Ovary (tissue), 9 donors: ENCODE results near the gene SPZ1. TPM values are rescaled to one million over a fixed set of nuclear protein-coding genes. Genes with fewer than 3 reads are reported as not detected.

Source experiments
- DNase-seq, 5 donors: peaks; one replicate each; pipeline ENCODE4 v3.0.0-alpha.2; 2019 to 2020
- H3K27ac ChIP-seq, 2 donors: fragments of 200-600 bp; one replicate each; pipeline versions ENCODE4 v1.5.1 to v1.8.0; 2019 to 2022
- H3K27me3 ChIP-seq: fragments of 200-600 bp; one replicate; pipeline ENCODE4 v1.8.0; 2022
- H3K36me3 ChIP-seq: fragments of 200-600 bp; sonication (generic); one replicate; pipeline ENCODE4 v1.5.1; 2019
- H3K4me1 ChIP-seq: one replicate; pipeline ENCODE4 v1.8.1; 2013; ENCODE audit warnings: mild to moderate bottlenecking, moderate library complexity; ENCODE audit not compliant: insufficient read depth
- H3K4me3 ChIP-seq: fragments of 200-600 bp; sonication (generic); one replicate; pipeline ENCODE4 v1.5.1; 2017
- H3K9me3 ChIP-seq, 2 donors: fragments of 200-600 bp in 1 of 2; sonication (generic) in 1 of 2; one replicate each; pipeline versions ENCODE4 v1.5.1 to v1.8.1; 2013 to 2019; ENCODE audit warnings: mild to moderate bottlenecking in 1 of 2, moderate library complexity in 1 of 2
- EP300 ChIP-seq: sonication (generic); formaldehyde crosslinking; IDR thresholded peaks from one replicate; pipeline ENCODE4 v1.6.1; 2017; ENCODE audit warnings: antibody characterized with exemption
- POLR2A ChIP-seq: fragments of 450-650 bp; IDR thresholded peaks from one replicate; pipeline ENCODE4 v1.6.1; 2017; ENCODE audit warnings: antibody characterized with exemption, mild to moderate bottlenecking, moderate library complexity
- WGBS, 3 donors: extraction: QIAGEN DNeasy Blood & Tissue Kit in 1 of 3; methylation state at CpG; one replicate each; pipeline versions ENCODE4 v1.1.5 to v1.1.7; 2013 to 2017; 5-methylcytosine and 5-hydroxymethylcytosine counted together
- intact Hi-C, 4 donors: fragments of 100-400 bp; cut with DNase I; formaldehyde crosslinking; loops; one replicate each; pipeline versions ENCODE4 v1.11.0 to v1.15.1; 2022 to 2023
- polyA plus RNA-seq, 2 donors: library from polyadenylated mRNA; stranded (reverse); fragments of 200-250 nt in 1 of 2; fragments of 350-450 nt in 1 of 2; fragmentation: Illumina TruSeq in 1 of 2; extraction: RNeasy Lipid Tissue Mini Kit (QIAGEN cat#74804) in 1 of 2; gene quantifications; one replicate each; pipeline ENCODE4 v1.2.3, GENCODE V29; 2013 to 2014
- small RNA-seq: library from RNA; depleted of rRNA; stranded (forward); fragments of <200 nt; gene quantifications from one replicate; pipeline ENCODE3, GENCODE V24; 2016
- total RNA-seq, 7 donors: library from RNA; depleted of rRNA in 2 of 7; stranded (reverse); fragments of >200 nt in 2 of 7; fragmentation: NEBNext Ultra II Directional in 3 of 7; extraction: Animal tissue kit (Norgen Biotek cat#: 25700) in 3 of 7; gene quantifications; one replicate each; pipeline versions ENCODE4 v1.1.0 to v1.2.4, GENCODE V29; 2016 to 2023
- TF ChIP-seq, protein P1 (sequence below), 3 donors: fragments of 450-650 bp in 2 of 3; fragments of 200-600 bp in 1 of 3; IDR thresholded peaks; one replicate each; pipeline versions ENCODE4 v1.5.1 to v1.8.0; 2016 to 2022; ENCODE audit warnings: antibody characterized with exemption in 3 of 3, mild to moderate bottlenecking in 1 of 3
- donor health status: DM: no; HTN: no; CAD: no; lungs with moderate emphysema.
- donor health status: DM: no; HTN: no; CAD: no.
- donor health status: Bipolar disorder and iron deficiency.
- donor health status: DM: yes; HTN: yes; CAD: no.
- donor health status: DM: no; HTN: no; CAD: no.
- donor health status: DM: yes; HTN: yes; CAD: no.

Gene SPZ1
- total and polyA plus RNA-seq, 9 donors = not detected

DNA sequence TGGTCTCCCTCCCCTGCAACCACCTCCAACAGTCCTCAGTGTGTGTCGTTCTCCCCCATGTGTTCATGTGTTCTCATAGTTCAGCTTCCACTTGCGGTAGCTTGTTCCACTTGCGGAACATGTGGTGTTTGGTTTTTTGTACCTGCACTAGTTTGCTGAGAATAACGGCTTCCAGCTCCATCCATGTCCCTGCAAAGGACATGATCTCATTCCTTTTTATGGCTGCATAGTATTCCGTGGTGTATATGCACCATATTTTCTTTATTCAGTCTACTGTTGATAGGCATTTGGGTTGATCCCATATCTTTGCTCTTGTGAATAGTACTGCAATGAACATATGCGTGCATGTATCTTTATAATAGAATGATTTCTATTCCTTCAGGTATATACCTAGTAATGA, 45.1 kb downstream of the SPZ1 start:
- Histone ChIP-seq H3K4me1 (no peaks in the 10 kb centered on the region), H3K36me3 (no peaks in the 10 kb centered on the region), H3K27ac (no peak overlapping the region), H3K4me3 (no peak overlapping the region), H3K9me3 (no peaks in the 10 kb centered on the region), H3K27me3 (no peaks in the 10 kb centered on the region)
- TF ChIP-seq POLR2A (no peak), EP300 (no peak)
- TF ChIP-seq, protein P1, sequence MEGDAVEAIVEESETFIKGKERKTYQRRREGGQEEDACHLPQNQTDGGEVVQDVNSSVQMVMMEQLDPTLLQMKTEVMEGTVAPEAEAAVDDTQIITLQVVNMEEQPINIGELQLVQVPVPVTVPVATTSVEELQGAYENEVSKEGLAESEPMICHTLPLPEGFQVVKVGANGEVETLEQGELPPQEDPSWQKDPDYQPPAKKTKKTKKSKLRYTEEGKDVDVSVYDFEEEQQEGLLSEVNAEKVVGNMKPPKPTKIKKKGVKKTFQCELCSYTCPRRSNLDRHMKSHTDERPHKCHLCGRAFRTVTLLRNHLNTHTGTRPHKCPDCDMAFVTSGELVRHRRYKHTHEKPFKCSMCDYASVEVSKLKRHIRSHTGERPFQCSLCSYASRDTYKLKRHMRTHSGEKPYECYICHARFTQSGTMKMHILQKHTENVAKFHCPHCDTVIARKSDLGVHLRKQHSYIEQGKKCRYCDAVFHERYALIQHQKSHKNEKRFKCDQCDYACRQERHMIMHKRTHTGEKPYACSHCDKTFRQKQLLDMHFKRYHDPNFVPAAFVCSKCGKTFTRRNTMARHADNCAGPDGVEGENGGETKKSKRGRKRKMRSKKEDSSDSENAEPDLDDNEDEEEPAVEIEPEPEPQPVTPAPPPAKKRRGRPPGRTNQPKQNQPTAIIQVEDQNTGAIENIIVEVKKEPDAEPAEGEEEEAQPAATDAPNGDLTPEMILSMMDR (IDR thresholded peaks at IDR 0.05) = no peak
- DNase-seq = no peak
- 90 to 94% (median 93%) methylated on average over 6 of the region's 6 CpGs for WGBS, 3 donors
- intact Hi-C loops = no loop called here

DNA sequence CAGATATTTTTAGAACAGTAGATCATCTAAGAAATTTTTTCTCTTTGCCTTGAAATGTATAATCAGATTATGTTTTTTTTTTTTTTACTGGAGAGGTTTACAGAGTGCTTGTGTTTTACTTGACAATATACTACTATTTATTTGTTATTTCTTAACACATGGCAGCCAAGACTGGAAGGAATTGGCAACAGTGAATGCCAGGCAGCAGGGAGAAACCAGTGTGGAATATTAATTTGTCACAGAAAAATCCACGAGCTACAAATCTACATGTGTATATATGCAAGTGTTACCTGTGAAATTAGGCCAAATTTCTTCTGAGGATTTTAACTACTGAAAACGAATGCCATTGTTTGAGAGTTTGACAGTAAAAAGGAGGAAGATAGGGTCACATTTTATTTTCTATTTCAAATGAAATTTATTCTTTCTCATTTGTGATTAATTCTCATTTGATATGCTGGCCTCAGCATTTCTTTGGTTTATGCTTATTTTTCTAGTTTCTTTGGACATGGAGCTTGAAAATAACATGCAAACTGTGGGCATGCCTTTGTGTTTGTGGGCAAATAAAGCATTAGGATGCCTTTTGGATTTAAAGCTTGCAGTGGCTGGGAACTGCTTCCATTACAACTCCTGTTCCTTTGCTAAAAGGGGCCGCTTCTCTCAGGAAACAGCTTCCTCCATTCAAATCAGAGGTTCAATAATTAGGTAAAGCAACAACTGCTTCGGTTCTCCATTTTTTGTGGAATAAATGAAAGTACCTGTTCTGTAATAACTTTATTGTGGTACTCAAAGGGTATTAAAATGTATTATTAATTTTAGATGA, 49.1 kb downstream of the SPZ1 start:
- no peak for DNase-seq
- H3K4me1 ChIP-seq = no peaks in the 10 kb centered on the region
- H3K27me3 ChIP-seq = no peaks in the 10 kb centered on the region
- H3K4me3 ChIP-seq = no peak overlapping the region
- TF ChIP-seq EP300 (no peak), POLR2A (no peak)
- TF ChIP-seq, protein P1 (IDR thresholded peaks at IDR 0.05) = no peak
- no peaks in the 10 kb centered on the region for H3K9me3 ChIP-seq
- intact Hi-C loops = no loop called here
- 68 to 75% (median 73%) methylated on average over 4 of the region's 4 CpGs for WGBS, 3 donors
- H3K27ac ChIP-seq = no peak overlapping the region
- no peaks in the 10 kb centered on the region for H3K36me3 ChIP-seq

- H3K4me1 ChIP-seq = no peaks in the 10 kb centered on the region
- no peak for DNase-seq
- 87% methylated on average over 8 of the region's 8 CpGs for WGBS, 3 donors
- intact Hi-C loops = no loop called here
- no peaks in the 10 kb centered on the region for H3K36me3 ChIP-seq
- H3K4me3 ChIP-seq = no peak overlapping the region
- no peaks in the 10 kb centered on the region for H3K27me3 ChIP-seq
- TF ChIP-seq, protein P1 (IDR thresholded peaks at IDR 0.05) = no peak
- TF ChIP-seq EP300 = no peak
- TF ChIP-seq POLR2A = no peak
- H3K9me3 ChIP-seq = no peaks in the 10 kb centered on the region
- H3K27ac ChIP-seq = no peak overlapping the region
These were observed 49.7 kb downstream of the SPZ1 start for GRCh38 chr5:80369521-80369920.

DNA sequence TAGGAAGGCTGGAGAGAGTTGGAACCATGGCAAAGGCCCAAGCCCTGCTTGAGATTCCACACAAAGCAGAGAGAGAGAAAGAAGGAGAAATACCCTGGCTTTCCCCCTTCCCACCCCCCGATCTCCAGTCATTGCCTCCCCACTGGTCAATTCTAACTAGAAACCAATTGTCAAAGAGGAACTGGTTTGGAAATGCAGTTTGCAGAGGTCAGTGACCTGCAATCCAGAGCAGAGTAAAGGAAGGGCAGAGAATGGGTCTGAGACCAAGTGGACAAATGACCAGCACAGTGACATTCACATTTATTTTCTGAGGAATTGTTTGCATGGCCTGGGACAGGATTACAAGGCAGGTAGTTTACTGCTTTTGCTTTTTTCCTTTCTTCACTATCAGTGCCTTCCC, 50.6 kb downstream of the SPZ1 start:
- TF ChIP-seq EP300 = no peak
- no peak for TF ChIP-seq POLR2A
- TF ChIP-seq, protein P1 (IDR thresholded peaks at IDR 0.05) = no peak
- DNase-seq = no peak
- intact Hi-C loops = no loop called here
- Histone ChIP-seq H3K4me3 (no peak overlapping the region), H3K9me3 (no peaks in the 10 kb centered on the region), H3K27me3 (no peaks in the 10 kb centered on the region), H3K4me1 (no peaks in the 10 kb centered on the region), H3K27ac (no peak overlapping the region), H3K36me3 (no peaks in the 10 kb centered on the region)
- WGBS, 3 donors = 54 to 78% (median 75%) methylated on average over 1 of the region's 1 CpG

Small RNA genes lying within 50 kb of the gene (small RNA-seq; reads per million reads assigned to genes)
- gene AC026410.2 (not detected), gene RF00322 (not detected), gene RNU6-211P (not detected)

Other genes starting within 250 kb of the SPZ1 start
- 10 to 100 TPM; 20.0 to 88.7 (median 49.7) TPM for gene SERINC5, start 64.0 kb upstream of the SPZ1 start, total RNA-seq
- 10 to 100 TPM; 12.7 to 19.1 TPM for gene SERINC5, start 64.0 kb upstream of the SPZ1 start, polyA plus RNA-seq
- 10 to 100 TPM; 29.9 to 59.0 (median 46.6) TPM for gene ZFYVE16, start 88.1 kb downstream of the SPZ1 start, total RNA-seq
- gene ZFYVE16, start 88.1 kb downstream of the SPZ1 start, polyA plus RNA-seq = 10 to 100 TPM; 17.0 to 23.7 TPM
- 1 to 10 TPM; 1.7 to 3.9 (median 2.5) TPM for gene FAM151B, start 168.1 kb downstream of the SPZ1 start, total RNA-seq
- 1 to 10 TPM in 1 of 2 donors, under 1 TPM in 1; 0.82 to 1.3 TPM for gene FAM151B, start 168.1 kb downstream of the SPZ1 start, polyA plus RNA-seq